ENCODE measurements around the gene RELN. TPM values are rescaled to one million over a fixed set of nuclear protein-coding genes. Genes with fewer than 3 reads are reported as not detected.

RELN gene
- total RNA-seq, 1 donor: under 0.01 TPM

GRCh38 chr7:103987451-103987850, 2.0 kb downstream of the RELN start:
- no peak for TF ChIP-seq CTCF (IDR thresholded peaks at IDR 0.05; ENCODE audit: insufficient read depth, low read depth, low read length)
- DNase-seq (ENCODE audit: low read depth): no peak
- H3K4me3 ChIP-seq (ENCODE audit: low read depth, low read length): no peak overlapping the region

- H3K4me3 ChIP-seq (ENCODE audit: low read depth, low read length): no peak overlapping the region
- DNase-seq (ENCODE audit: low read depth): no peak
- TF ChIP-seq CTCF (IDR thresholded peaks at IDR 0.05; ENCODE audit: insufficient read depth, low read depth, low read length): no peak
Observed at GRCh38 chr7:103985565-103986126, 3.8 kb downstream of the RELN start.

GRCh38 chr7:103984050-103984449, 5.4 kb downstream of the RELN start:
- no peak for TF ChIP-seq CTCF (IDR thresholded peaks at IDR 0.05; ENCODE audit: insufficient read depth, low read depth, low read length)
- no peak overlapping the region for H3K4me3 ChIP-seq (ENCODE audit: low read depth, low read length)
- no peak for DNase-seq (ENCODE audit: low read depth)

DNA sequence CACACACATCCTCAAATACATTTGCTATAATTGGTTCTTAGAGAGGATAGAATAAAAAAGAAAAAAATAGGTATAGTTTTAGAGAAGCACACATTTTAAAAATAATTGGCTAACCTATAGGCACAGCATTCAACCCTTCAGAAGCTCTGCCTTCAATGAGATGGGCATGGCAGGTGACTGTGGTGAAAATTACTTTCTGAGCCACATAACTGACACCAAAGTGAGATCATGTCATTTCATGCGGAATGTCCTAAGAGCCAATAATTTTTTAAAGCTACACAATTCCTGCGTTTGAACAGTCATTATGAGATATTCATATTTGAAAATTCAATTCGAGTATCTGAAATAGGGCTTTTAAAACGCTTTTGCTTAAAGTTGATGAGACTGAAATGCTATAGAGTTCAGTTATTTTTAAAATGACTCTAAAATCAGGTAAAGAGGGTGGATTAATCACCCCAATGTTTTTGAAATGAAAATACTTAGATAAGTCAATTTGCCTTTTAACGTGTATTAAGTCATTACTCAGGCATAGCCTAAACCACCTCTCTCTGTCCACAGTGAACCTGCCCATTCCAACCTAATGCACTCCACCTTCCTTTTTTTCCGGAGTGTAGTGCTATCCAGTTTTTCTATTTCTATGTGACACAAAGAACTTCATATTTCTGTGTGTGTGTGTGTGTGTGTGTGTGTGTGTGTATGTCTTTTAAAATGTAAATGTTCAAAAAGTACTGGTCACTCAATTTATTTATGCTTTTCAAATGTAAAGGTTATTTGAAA, 6.1 kb downstream of the RELN start:
- TF ChIP-seq CTCF (IDR thresholded peaks at IDR 0.05; ENCODE audit: insufficient read depth, low read depth, low read length): no peak
- DNase-seq (ENCODE audit: low read depth): no peak
- H3K4me3 ChIP-seq (ENCODE audit: low read depth, low read length): no peak overlapping the region

GRCh38 chr7:103981003-103981423, 8.4 kb downstream of the RELN start:
- TF ChIP-seq CTCF (IDR thresholded peaks at IDR 0.05; ENCODE audit: insufficient read depth, low read depth, low read length): no peak
- DNase-seq (ENCODE audit: low read depth): no peak
- no peak overlapping the region for H3K4me3 ChIP-seq (ENCODE audit: low read depth, low read length)

DNA sequence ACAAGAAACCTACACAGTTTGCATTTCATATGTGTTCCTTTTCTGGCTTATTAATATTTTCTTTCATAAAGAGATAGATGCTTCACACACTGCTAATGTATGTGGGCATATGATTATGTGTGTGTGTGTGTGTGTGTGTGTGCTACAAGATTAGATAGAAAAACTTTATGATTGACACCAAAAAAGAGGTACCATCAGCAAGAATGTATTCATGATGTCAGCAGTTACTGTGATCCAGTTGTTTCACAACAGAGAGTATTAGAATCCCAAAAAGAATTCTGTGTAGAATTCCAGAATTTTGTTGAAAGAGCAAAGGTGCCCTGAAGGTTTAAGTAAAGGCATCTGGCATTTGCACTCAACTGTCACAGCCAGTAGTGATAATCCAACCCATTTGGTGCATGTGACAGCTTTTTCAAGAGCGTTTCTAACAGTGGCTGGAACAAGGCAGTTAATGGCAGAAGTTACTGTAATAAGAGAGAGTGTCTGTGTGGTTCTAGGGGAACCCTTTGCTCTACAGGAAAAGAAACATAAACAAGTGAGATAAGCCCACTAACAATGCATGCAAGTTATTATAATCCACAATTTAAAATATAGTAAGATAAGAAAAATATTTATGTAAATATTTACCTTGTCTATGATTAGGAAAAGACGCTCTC, 16.6 kb downstream of the RELN start:
- TF ChIP-seq CTCF (IDR thresholded peaks at IDR 0.05; ENCODE audit: insufficient read depth, low read depth, low read length): no peak
- no peak overlapping the region for H3K4me3 ChIP-seq (ENCODE audit: low read depth, low read length)
- DNase-seq (ENCODE audit: low read depth): no peak

Measured in fibroblast of villous mesenchyme (primary cell).